Upper lobe of left lung (tissue), 4 donors: Measurements from ENCODE around the gene TMEM131L.

ENCODE experiments used
- POLR2AphosphoS5 ChIP-seq, 2 donors: sonication (generic); formaldehyde crosslinking; IDR thresholded peaks; one replicate each; pipeline ENCODE4 v1.5.1; 2017; ENCODE audit warnings: antibody characterized with exemption in 2 of 2
- TF ChIP-seq, protein P1 (sequence below), 6 experiments: fragments of 450-650 bp in 4 of 6; fragments of 200-600 bp in 2 of 6; sonication (generic) in 2 of 6; IDR thresholded peaks; one replicate each; pipeline ENCODE4 v1.5.1; 2016 to 2019; ENCODE audit warnings: antibody characterized with exemption in 6 of 6

DNA sequence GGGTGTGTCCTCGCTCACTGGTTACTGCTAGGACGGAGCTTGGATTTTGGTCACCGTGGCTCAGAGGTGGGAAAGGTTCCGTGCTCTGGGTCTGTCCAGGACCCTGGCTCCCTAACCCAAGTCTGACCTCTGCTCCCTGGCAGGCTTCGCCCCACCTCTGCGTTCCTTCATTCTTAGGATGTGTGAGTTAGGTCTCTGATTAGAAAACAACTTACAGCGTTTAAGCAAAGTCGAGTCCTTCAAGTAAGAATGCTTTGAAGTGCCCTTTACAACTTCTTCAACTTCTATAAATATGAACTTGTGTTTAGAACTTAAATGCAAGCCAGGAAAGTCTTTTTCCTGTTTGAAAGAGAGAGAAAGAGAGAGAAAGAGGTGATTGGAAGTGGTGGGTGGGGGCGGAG is 218.8 kb downstream of the TMEM131L start:
- TF ChIP-seq, protein P1, sequence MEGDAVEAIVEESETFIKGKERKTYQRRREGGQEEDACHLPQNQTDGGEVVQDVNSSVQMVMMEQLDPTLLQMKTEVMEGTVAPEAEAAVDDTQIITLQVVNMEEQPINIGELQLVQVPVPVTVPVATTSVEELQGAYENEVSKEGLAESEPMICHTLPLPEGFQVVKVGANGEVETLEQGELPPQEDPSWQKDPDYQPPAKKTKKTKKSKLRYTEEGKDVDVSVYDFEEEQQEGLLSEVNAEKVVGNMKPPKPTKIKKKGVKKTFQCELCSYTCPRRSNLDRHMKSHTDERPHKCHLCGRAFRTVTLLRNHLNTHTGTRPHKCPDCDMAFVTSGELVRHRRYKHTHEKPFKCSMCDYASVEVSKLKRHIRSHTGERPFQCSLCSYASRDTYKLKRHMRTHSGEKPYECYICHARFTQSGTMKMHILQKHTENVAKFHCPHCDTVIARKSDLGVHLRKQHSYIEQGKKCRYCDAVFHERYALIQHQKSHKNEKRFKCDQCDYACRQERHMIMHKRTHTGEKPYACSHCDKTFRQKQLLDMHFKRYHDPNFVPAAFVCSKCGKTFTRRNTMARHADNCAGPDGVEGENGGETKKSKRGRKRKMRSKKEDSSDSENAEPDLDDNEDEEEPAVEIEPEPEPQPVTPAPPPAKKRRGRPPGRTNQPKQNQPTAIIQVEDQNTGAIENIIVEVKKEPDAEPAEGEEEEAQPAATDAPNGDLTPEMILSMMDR (IDR thresholded peaks at IDR 0.05), result no peak
- no peak for TF ChIP-seq POLR2AphosphoS5 (IDR thresholded peaks at IDR 0.05)
